Measurements from ENCODE around the gene CEP41. TPM values are rescaled to one million over a fixed set of nuclear protein-coding genes. Genes with fewer than 3 reads are reported as not detected.

Gene CEP41
- 10 to 100 TPM; 22.0 to 23.3 TPM for total RNA-seq

GRCh38 chr7:130440527-130441365, at the start of gene CEP41:
CEP41 (minus strand) TSS chr7:130441016; CDS start chr7:130440966, 50 bp downstream.
- Mint-ChIP-seq H3K4me3 (peak within 1 kb of the TSS; percentile 96), H3K36me3 (peaks cover 18% of the 10 kb centered on the region), H3K27me3 (no peaks in the 10 kb centered on the region), H3K4me1 (peaks cover 47% of the 10 kb centered on the region), H3K9me3 (ENCODE audit: low read depth) (no peaks in the 10 kb centered on the region), H3K27ac (peak within 1 kb of the TSS; percentile 97)
- DNase-seq (peak; percentile 97), ATAC-seq (peak; percentile 98)
- CTCF ChIA-PET, result interaction anchor here (1.0 kb wide), 1 partner anchor 70 kb away, joined by 3 read pairs; no protein-coding TSS in a partner anchor

GRCh38 chr7:130490311-130490791, 49.5 kb upstream of the CEP41 start:
- Mint-ChIP-seq H3K4me3 (no peak overlapping the region), H3K36me3 (peaks cover 5% of the 10 kb centered on the region), H3K27me3 (peaks cover 80% of the 10 kb centered on the region), H3K27ac (no peak overlapping the region), H3K9me3 (ENCODE audit: low read depth) (no peaks in the 10 kb centered on the region), H3K4me1 (peaks cover 30% of the 10 kb centered on the region)
- CTCF ChIA-PET, result no interaction called here
- no peak for ATAC-seq
- no peak for DNase-seq

GRCh38 chr7:130489140-130489983, 48.5 kb upstream of the CEP41 start:
- Mint-ChIP-seq H3K9me3 (ENCODE audit: low read depth) (no peaks in the 10 kb centered on the region), H3K4me3 (no peak overlapping the region), H3K4me1 (peaks cover 37% of the 10 kb centered on the region), H3K27ac (no peak overlapping the region), H3K36me3 (peaks cover 7% of the 10 kb centered on the region), H3K27me3 (peaks cover 83% of the 10 kb centered on the region)
- DNase-seq (no peak), ATAC-seq (no peak)
- CTCF ChIA-PET, result interaction anchor here (1.1 kb wide), 1 partner anchor 24 kb away, joined by 4 read pairs; no protein-coding TSS in a partner anchor

- DNase-seq (no peak), ATAC-seq (no peak)
- Mint-ChIP-seq H3K27me3 (peaks cover 80% of the 10 kb centered on the region), H3K4me3 (no peak overlapping the region), H3K9me3 (ENCODE audit: low read depth) (no peaks in the 10 kb centered on the region), H3K4me1 (peaks cover 37% of the 10 kb centered on the region), H3K27ac (no peak overlapping the region), H3K36me3 (peaks cover 7% of the 10 kb centered on the region)
- CTCF ChIA-PET, result interaction anchor here (1.1 kb wide), 1 partner anchor 23 kb away, joined by 4 read pairs; no protein-coding TSS in a partner anchor
Observed at GRCh38 chr7:130488392-130489139, 47.8 kb upstream of the CEP41 start.

- peaks cover 29% of the 10 kb centered on the region for H3K4me1 Mint-ChIP-seq
Observed at GRCh38 chr7:130486954-130487436, 46.2 kb upstream of the CEP41 start.

GRCh38 chr7:130486114-130486953, 45.5 kb upstream of the CEP41 start:
- H3K27ac Mint-ChIP-seq, result no peak overlapping the region
- peak overlapping the region; percentile 66 for H3K4me3 Mint-ChIP-seq
- H3K36me3 Mint-ChIP-seq, result peaks cover 2% of the 10 kb centered on the region
- DNase-seq (peak; percentile 66), ATAC-seq (peak; percentile 76)
- peaks cover 70% of the 10 kb centered on the region for H3K27me3 Mint-ChIP-seq
- peaks cover 27% of the 10 kb centered on the region for H3K4me1 Mint-ChIP-seq
- CTCF ChIA-PET, result interaction anchor here (0.6 to 1.2 kb wide), 8 partner anchors 8 to 414 kb away, joined by 3 to 4 read pairs (median 3); partner anchors contain the start of gene COPG2
- H3K9me3 Mint-ChIP-seq (ENCODE audit: low read depth), result no peaks in the 10 kb centered on the region

More at GRCh38 chr7:130486954-130487436, 46.2 kb upstream of the CEP41 start:
- H3K27me3 Mint-ChIP-seq, result peaks cover 73% of the 10 kb centered on the region
- no peak for DNase-seq
- H3K27ac Mint-ChIP-seq, result no peak overlapping the region
- peak overlapping the region; percentile 66 for H3K4me3 Mint-ChIP-seq
- ATAC-seq, result no peak
- H3K9me3 Mint-ChIP-seq (ENCODE audit: low read depth), result no peaks in the 10 kb centered on the region
- peaks cover 2% of the 10 kb centered on the region for H3K36me3 Mint-ChIP-seq
- CTCF ChIA-PET, result interaction anchor here (0.6 to 1.2 kb wide), 9 partner anchors 9 to 415 kb away, joined by 3 to 4 read pairs (median 3); partner anchors contain the start of gene COPG2

GRCh38 chr7:130485734-130486113, 44.9 kb upstream of the CEP41 start:
- CTCF ChIA-PET, result no interaction called here
- DNase-seq (no peak), ATAC-seq (no peak)
- Mint-ChIP-seq H3K27me3 (peaks cover 66% of the 10 kb centered on the region), H3K4me3 (peak overlapping the region; percentile 43), H3K4me1 (peaks cover 24% of the 10 kb centered on the region), H3K9me3 (ENCODE audit: low read depth) (no peaks in the 10 kb centered on the region), H3K36me3 (peaks cover 2% of the 10 kb centered on the region), H3K27ac (no peak overlapping the region)

- Mint-ChIP-seq H3K27ac (no peak overlapping the region), H3K9me3 (ENCODE audit: low read depth) (peaks cover 2% of the 10 kb centered on the region), H3K4me3 (no peak overlapping the region), H3K4me1 (peaks cover 24% of the 10 kb centered on the region), H3K27me3 (peaks cover 46% of the 10 kb centered on the region), H3K36me3 (peaks cover 4% of the 10 kb centered on the region)
- CTCF ChIA-PET, result interaction anchor here (1.1 kb wide), 1 partner anchor 275 kb away, joined by 4 read pairs; no protein-coding TSS in a partner anchor
- no peak for ATAC-seq
- no peak for DNase-seq
Observed at GRCh38 chr7:130483031-130483430, 42.2 kb upstream of the CEP41 start.

GRCh38 chr7:130481898-130482297, 41.1 kb upstream of the CEP41 start:
- CTCF ChIA-PET, result no interaction called here
- no peak for ATAC-seq
- Mint-ChIP-seq H3K9me3 (ENCODE audit: low read depth) (peaks cover 4% of the 10 kb centered on the region), H3K4me3 (no peak overlapping the region), H3K4me1 (peaks cover 25% of the 10 kb centered on the region), H3K27ac (no peak overlapping the region), H3K27me3 (peaks cover 39% of the 10 kb centered on the region), H3K36me3 (peaks cover 4% of the 10 kb centered on the region)
- no peak for DNase-seq

GRCh38 chr7:130479716-130480400, 39.0 kb upstream of the CEP41 start:
- Mint-ChIP-seq H3K27ac (no peak overlapping the region), H3K4me3 (no peak overlapping the region), H3K36me3 (peaks cover 3% of the 10 kb centered on the region), H3K27me3 (peaks cover 25% of the 10 kb centered on the region), H3K4me1 (peaks cover 20% of the 10 kb centered on the region), H3K9me3 (ENCODE audit: low read depth) (peaks cover 4% of the 10 kb centered on the region)
- DNase-seq (no peak), ATAC-seq (no peak)
- CTCF ChIA-PET, result no interaction called here

- H3K9me3 Mint-ChIP-seq (ENCODE audit: low read depth), result peaks cover 4% of the 10 kb centered on the region
- H3K4me3 Mint-ChIP-seq, result no peak overlapping the region
- H3K4me1 Mint-ChIP-seq, result peaks cover 18% of the 10 kb centered on the region
- peaks cover 21% of the 10 kb centered on the region for H3K27me3 Mint-ChIP-seq
- DNase-seq, result no peak
- H3K36me3 Mint-ChIP-seq, result peaks cover 2% of the 10 kb centered on the region
- H3K27ac Mint-ChIP-seq, result no peak overlapping the region
- CTCF ChIA-PET, result no interaction called here
- ATAC-seq, result no peak
Observed at GRCh38 chr7:130478991-130479390, 38.2 kb upstream of the CEP41 start.
